WTC11 (cell line): ENCODE measurements around the gene STAMBP.

ENCODE experiments used
- SP1 ChIP-seq: sonication (generic); formaldehyde crosslinking; conservative IDR thresholded peaks from 2 replicates; pipeline ENCODE4 v1.8.1; 2022; ENCODE audit warnings: missing genetic modification reagents
- TCF7 ChIP-seq: sonication (generic); formaldehyde crosslinking; IDR thresholded peaks from 2 replicates; pipeline ENCODE4 v1.8.0; 2022; ENCODE audit warnings: mild to moderate bottlenecking, low read depth, missing genetic modification reagents, moderate library complexity
- ZNF232 ChIP-seq: sonication (generic); formaldehyde crosslinking; IDR thresholded peaks from 2 replicates; pipeline ENCODE4 v1.8.0; 2022; ENCODE audit warnings: mild to moderate bottlenecking, missing genetic modification reagents
- TF ChIP-seq, protein P1 (sequence below): fragments of 200-600 bp; IDR thresholded peaks from 2 replicates; pipeline ENCODE4 v1.8.0; 2022; ENCODE audit warnings: antibody characterized with exemption
- TF ChIP-seq, protein P2 (sequence below): sonication (generic); formaldehyde crosslinking; IDR thresholded peaks from 2 replicates; pipeline ENCODE4 v1.8.0; 2022; ENCODE audit warnings: mild to moderate bottlenecking, missing genetic modification reagents
- TF ChIP-seq, protein P3 (sequence below): sonication (generic); formaldehyde crosslinking; IDR thresholded peaks from 2 replicates; pipeline ENCODE4 v1.8.0; 2022; ENCODE audit warnings: mild to moderate bottlenecking, missing genetic modification reagents

DNA sequence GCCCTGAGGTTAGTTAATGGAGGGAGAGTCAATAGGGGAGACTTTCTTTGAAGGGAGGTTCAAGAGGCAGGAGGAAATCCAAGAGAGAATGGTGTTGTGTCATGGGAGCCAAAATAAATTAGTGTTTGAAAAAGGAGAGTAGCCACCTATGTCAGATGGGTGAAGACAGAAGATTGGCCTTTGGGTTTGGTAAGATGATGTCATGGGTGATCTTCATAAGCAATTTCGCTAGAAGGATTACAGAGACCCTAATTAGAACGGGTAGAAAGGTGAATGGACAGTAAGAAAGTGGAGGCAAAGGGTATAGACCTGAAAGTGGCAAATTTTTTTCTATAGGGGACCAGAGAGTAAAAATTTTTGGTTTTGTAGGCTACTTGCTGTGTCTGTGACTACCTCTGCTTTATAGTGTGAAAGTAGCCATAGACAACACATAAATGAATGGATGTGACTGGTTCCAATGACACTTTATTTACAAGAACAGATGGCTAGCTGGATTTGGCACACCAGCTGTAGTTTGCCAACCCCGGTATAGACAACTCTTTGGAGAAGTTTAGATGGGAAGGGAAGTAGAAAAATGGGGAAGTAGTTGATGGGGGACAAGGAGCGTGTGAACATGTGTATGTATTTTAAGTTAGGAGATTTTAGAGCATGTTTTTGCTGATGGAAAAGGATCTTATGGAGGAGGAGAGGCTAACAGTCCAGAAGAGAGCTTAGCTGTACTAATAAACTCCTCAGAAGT lies 9.3 kb downstream of the STAMBP start:
- TF ChIP-seq, protein P1, sequence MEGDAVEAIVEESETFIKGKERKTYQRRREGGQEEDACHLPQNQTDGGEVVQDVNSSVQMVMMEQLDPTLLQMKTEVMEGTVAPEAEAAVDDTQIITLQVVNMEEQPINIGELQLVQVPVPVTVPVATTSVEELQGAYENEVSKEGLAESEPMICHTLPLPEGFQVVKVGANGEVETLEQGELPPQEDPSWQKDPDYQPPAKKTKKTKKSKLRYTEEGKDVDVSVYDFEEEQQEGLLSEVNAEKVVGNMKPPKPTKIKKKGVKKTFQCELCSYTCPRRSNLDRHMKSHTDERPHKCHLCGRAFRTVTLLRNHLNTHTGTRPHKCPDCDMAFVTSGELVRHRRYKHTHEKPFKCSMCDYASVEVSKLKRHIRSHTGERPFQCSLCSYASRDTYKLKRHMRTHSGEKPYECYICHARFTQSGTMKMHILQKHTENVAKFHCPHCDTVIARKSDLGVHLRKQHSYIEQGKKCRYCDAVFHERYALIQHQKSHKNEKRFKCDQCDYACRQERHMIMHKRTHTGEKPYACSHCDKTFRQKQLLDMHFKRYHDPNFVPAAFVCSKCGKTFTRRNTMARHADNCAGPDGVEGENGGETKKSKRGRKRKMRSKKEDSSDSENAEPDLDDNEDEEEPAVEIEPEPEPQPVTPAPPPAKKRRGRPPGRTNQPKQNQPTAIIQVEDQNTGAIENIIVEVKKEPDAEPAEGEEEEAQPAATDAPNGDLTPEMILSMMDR = no peak
- TF ChIP-seq ZNF232 (CRISPR knock-in tag) (no peak), TCF7 (CRISPR knock-in tag) (no peak), SP1 (CRISPR knock-in tag) (no peak)
- TF ChIP-seq, protein P2, sequence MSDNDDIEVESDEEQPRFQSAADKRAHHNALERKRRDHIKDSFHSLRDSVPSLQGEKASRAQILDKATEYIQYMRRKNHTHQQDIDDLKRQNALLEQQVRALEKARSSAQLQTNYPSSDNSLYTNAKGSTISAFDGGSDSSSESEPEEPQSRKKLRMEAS (CRISPR knock-in tag) = no peak
- TF ChIP-seq, protein P3, sequence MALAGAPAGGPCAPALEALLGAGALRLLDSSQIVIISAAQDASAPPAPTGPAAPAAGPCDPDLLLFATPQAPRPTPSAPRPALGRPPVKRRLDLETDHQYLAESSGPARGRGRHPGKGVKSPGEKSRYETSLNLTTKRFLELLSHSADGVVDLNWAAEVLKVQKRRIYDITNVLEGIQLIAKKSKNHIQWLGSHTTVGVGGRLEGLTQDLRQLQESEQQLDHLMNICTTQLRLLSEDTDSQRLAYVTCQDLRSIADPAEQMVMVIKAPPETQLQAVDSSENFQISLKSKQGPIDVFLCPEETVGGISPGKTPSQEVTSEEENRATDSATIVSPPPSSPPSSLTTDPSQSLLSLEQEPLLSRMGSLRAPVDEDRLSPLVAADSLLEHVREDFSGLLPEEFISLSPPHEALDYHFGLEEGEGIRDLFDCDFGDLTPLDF (CRISPR knock-in tag) = no peak
